IMR-90 (cell line): ENCODE measurements around the gene NARF. TPM values are rescaled to one million over a fixed set of nuclear protein-coding genes. Genes with fewer than 3 reads are reported as not detected.

ENCODE experiments used
- ATAC-seq: fragments of 200-7000 bp; cut with Tn5 transposase; 2 replicates; pipeline ENCODE4 v1.9.1; 2020; ENCODE audit warnings: low read depth, mild to moderate bottlenecking, moderate library complexity
- BruUV-seq: library from RNA; stranded (reverse); fragments of 400-500 nt; replicated peaks from 2 replicates; lab custom pipeline; 2021; lab: Mats Ljungman, UMichigan
- CTCF ChIA-PET: fragments of 300-600 bp; formaldehyde crosslinking; extraction: SDS; loops from one replicate; lab custom pipeline; 2021; ENCODE audit warnings: antibody characterized with exemption; lab: Yijun Ruan, JAX
- POLR2A ChIA-PET: fragments of 300-600 bp; sonication (Branson Sonifier 250); formaldehyde crosslinking; loops from one replicate; lab custom pipeline; 2022; ENCODE audit warnings: antibody characterized with exemption; ENCODE audit not compliant: unreplicated experiment; lab: Charles Lee
- DNase-seq: peaks from one replicate; pipeline ENCODE4 v3.0.0; 2013
- H2AFZ ChIP-seq: replicated peaks from 2 replicates; pipeline ENCODE3; 2013; ENCODE audit warnings: low read length, mild to moderate bottlenecking; ENCODE audit not compliant: poor library complexity
- H2AK5ac ChIP-seq: 2 replicates; pipeline ENCODE4 v1.6.1; 2013; ENCODE audit warnings: low read depth, low read length, inconsistent platforms
- H2AK9ac ChIP-seq: replicated peaks from 2 replicates; pipeline ENCODE3; 2013; ENCODE audit warnings: mild to moderate bottlenecking, low read depth, low read length, moderate library complexity; ENCODE audit not compliant: poor library complexity
- H2BK120ac ChIP-seq: 2 replicates; pipeline ENCODE4 v1.6.1; 2013; ENCODE audit warnings: low read depth, low read length, inconsistent platforms
- H2BK15ac ChIP-seq: 3 replicates; pipeline ENCODE4 v1.6.1; 2013; ENCODE audit warnings: low read depth, low read length, inconsistent platforms
- H2BK20ac ChIP-seq: 2 replicates; pipeline ENCODE4 v1.6.1; 2013; ENCODE audit warnings: low read depth, mild to moderate bottlenecking, inconsistent platforms, low read length, moderate library complexity
- H2BK5ac ChIP-seq: 2 replicates; pipeline ENCODE4 v1.6.1; 2013; ENCODE audit warnings: mild to moderate bottlenecking, low read depth, low read length, inconsistent platforms; ENCODE audit not compliant: poor library complexity, severe bottlenecking
- H3K14ac ChIP-seq: replicated peaks from 2 replicates; pipeline ENCODE4 v1.6.1; 2013; ENCODE audit warnings: low read depth, low read length, inconsistent platforms
- H3K18ac ChIP-seq: 2 replicates; pipeline ENCODE4 v1.6.1; 2013; ENCODE audit warnings: low read depth, low read length, control low read depth
- H3K23ac ChIP-seq: 2 replicates; pipeline ENCODE4 v1.6.1; 2013; ENCODE audit warnings: low read depth, low read length, inconsistent platforms
- H3K27ac ChIP-seq: 2 replicates; pipeline ENCODE4 v1.5.1; 2013; ENCODE audit warnings: mild to moderate bottlenecking, control low read depth, low read length; ENCODE audit not compliant: insufficient read depth
- H3K27me3 ChIP-seq: 2 replicates; pipeline ENCODE4 v1.6.1; 2013; ENCODE audit warnings: low read length; ENCODE audit not compliant: control insufficient read depth, insufficient read depth
- H3K36me3 ChIP-seq: 2 replicates; pipeline ENCODE4 v1.6.1; 2013; ENCODE audit warnings: low read length, mixed read lengths; ENCODE audit not compliant: control insufficient read depth, insufficient read depth
- H3K4ac ChIP-seq: 2 replicates; pipeline ENCODE4 v1.6.1; 2013; ENCODE audit warnings: low read depth, low read length, inconsistent platforms
- H3K4me1 ChIP-seq: 2 replicates; pipeline ENCODE4 v1.6.1; 2013; ENCODE audit warnings: low read length, mixed read lengths; ENCODE audit not compliant: control insufficient read depth, insufficient read depth
- H3K4me2 ChIP-seq: 2 replicates; pipeline ENCODE4 v1.6.1; 2013; ENCODE audit warnings: low read depth, mild to moderate bottlenecking, control low read depth, low read length, moderate library complexity
- H3K4me3 ChIP-seq: 2 replicates; pipeline ENCODE4 v1.5.1; 2013; ENCODE audit warnings: low read depth, mild to moderate bottlenecking, control low read depth, low read length, moderate library complexity; ENCODE audit not compliant: insufficient read depth
- H3K56ac ChIP-seq: 2 replicates; pipeline ENCODE4 v1.6.1; 2013; ENCODE audit warnings: low read length, inconsistent platforms; ENCODE audit not compliant: insufficient read depth; ENCODE audit errors: extremely low read depth
- H3K79me1 ChIP-seq, 2 experiments: 2 replicates each; pipeline ENCODE4 v1.6.1; 2013; ENCODE audit warnings: low read length in 2 of 2, inconsistent platforms in 1 of 2, low read depth in 1 of 2
- H3K9ac ChIP-seq: 2 replicates; pipeline ENCODE4 v1.6.1; 2013; ENCODE audit warnings: low read depth, low read length, control low read depth
- H3K9me1 ChIP-seq: 2 replicates; pipeline ENCODE4 v1.6.1; 2013; ENCODE audit warnings: low read length, inconsistent platforms; ENCODE audit not compliant: insufficient read depth
- H3K9me3 ChIP-seq: 2 replicates; pipeline ENCODE4 v1.6.1; 2013; ENCODE audit warnings: low read length; ENCODE audit not compliant: control insufficient read depth, insufficient read depth
- H4K20me1 ChIP-seq: 2 replicates; pipeline ENCODE4 v1.6.1; 2013; ENCODE audit warnings: low read length, inconsistent platforms; ENCODE audit not compliant: insufficient read depth
- H4K5ac ChIP-seq: 2 replicates; pipeline ENCODE4 v1.6.1; 2013; ENCODE audit warnings: mild to moderate bottlenecking, low read depth, low read length, control low read depth
- H4K8ac ChIP-seq, 2 experiments: 2 replicates each; pipeline ENCODE4 v1.6.1; 2013; ENCODE audit warnings: low read depth in 2 of 2, low read length in 2 of 2, control low read depth in 1 of 2, inconsistent platforms in 1 of 2
- H4K91ac ChIP-seq: 2 replicates; pipeline ENCODE4 v1.6.1; 2013; ENCODE audit warnings: low read depth, low read length, inconsistent platforms; ENCODE audit not compliant: insufficient read depth
- CEBPB ChIP-seq: IDR thresholded peaks from 2 replicates; pipeline ENCODE4 v1.6.1; 2012; ENCODE audit warnings: low read depth, low read length, improper control_type of control experiment
- CHD1 ChIP-seq: IDR thresholded peaks from 2 replicates; pipeline ENCODE4 v1.6.1; 2012; ENCODE audit warnings: low read depth, low read length, improper control_type of control experiment
- ELK1 ChIP-seq: fragments of 150-350 bp; IDR thresholded peaks from 2 replicates; pipeline ENCODE4 v1.6.1; 2016; ENCODE audit warnings: low read depth, mild to moderate bottlenecking, low read length, moderate library complexity, borderline replicate concordance
- MAFK ChIP-seq: IDR thresholded peaks from 2 replicates; pipeline ENCODE4 v1.6.1; 2012; ENCODE audit warnings: low read depth, low read length, improper control_type of control experiment
- MAZ ChIP-seq: IDR thresholded peaks from 2 replicates; pipeline ENCODE4 v1.6.1; 2012; ENCODE audit warnings: low read depth, mild to moderate bottlenecking, low read length, improper control_type of control experiment, moderate library complexity, borderline replicate concordance
- MXI1 ChIP-seq: IDR thresholded peaks from 2 replicates; pipeline ENCODE4 v1.6.1; 2012; ENCODE audit warnings: low read depth, mild to moderate bottlenecking, low read length, moderate library complexity, borderline replicate concordance
- POLR2A ChIP-seq: IDR thresholded peaks from 2 replicates; pipeline ENCODE4 v1.6.1; 2012; ENCODE audit warnings: mild to moderate bottlenecking, low read depth, low read length
- RAD21 ChIP-seq: IDR thresholded peaks from 2 replicates; pipeline ENCODE4 v1.6.1; 2012; ENCODE audit warnings: low read length, improper control_type of control experiment
- RCOR1 ChIP-seq: IDR thresholded peaks from 2 replicates; pipeline ENCODE4 v1.6.1; 2012; ENCODE audit warnings: mild to moderate bottlenecking, low read length, improper control_type of control experiment; ENCODE audit not compliant: insufficient replicate concordance
- RFX5 ChIP-seq: IDR thresholded peaks from 2 replicates; pipeline ENCODE4 v1.8.0; 2012; ENCODE audit warnings: low read depth, mild to moderate bottlenecking, low read length, moderate library complexity
- USF2 ChIP-seq: fragments of 150-350 bp; IDR thresholded peaks from 2 replicates; pipeline ENCODE4 v1.6.1; 2017; ENCODE audit warnings: mild to moderate bottlenecking, antibody characterized with exemption, low read length, low read depth
- WGBS, 2 experiments: methylation state at CpG; one replicate each; pipeline versions ENCODE4 v1.1.5 to v1.1.7; 2013; ENCODE audit warnings: missing lambda C conversion rate in 2 of 2; ENCODE audit not compliant: insufficient read length in 1 of 2; ENCODE audit errors: extremely low coverage in 2 of 2; 5-methylcytosine and 5-hydroxymethylcytosine counted together
- dilution Hi-C: fragments of 300-500 bp; cut with HindIII; formaldehyde crosslinking; loops from one replicate; pipeline ENCODE4 v1.14.3; 2018; ENCODE audit warnings: low sequenced_read_pairs; ENCODE audit not compliant: unreplicated experiment
- in situ Hi-C: fragments of 300-500 bp; cut with MboI; formaldehyde crosslinking; loops from 3 replicates; pipeline ENCODE4 v1.14.3; 2019; ENCODE audit warnings: low sequenced_read_pairs, inconsistent platforms, mixed read lengths
- intact Hi-C: fragments of 100-400 bp; cut with micrococcal nuclease; formaldehyde crosslinking; loops from 2 replicates; pipeline ENCODE4 v1.10.0; 2022
- polyA plus RNA-seq, 3 experiments: library from polyadenylated mRNA; depleted of rRNA; stranded (reverse); fragments of >200 nt; gene quantifications; 2 replicates each; pipeline ENCODE4 v1.2.3, GENCODE V29; 2012; ENCODE audit warnings: low replicate concordance in 1 of 3
- total RNA-seq: library from RNA; depleted of rRNA; stranded (reverse); fragments of >200 nt; gene quantifications from 2 replicates; pipeline ENCODE4 v1.2.3, GENCODE V29; 2012

The NARF gene
- total and polyA plus RNA-seq, 2 of the 4 experiments (the other 2 are of a cell fraction): 83.7 to 94.8 TPM

- DNase-seq: no peak
- Histone ChIP-seq H2AK5ac (no peak overlapping the region; the same call in 1 of the 2 replicates), H3K9me3 (no peaks in the 10 kb centered on the region), H4K91ac (no peak overlapping the region), H3K23ac (no peak overlapping the region), H3K4me3 (no peak overlapping the region), H3K56ac (no peak overlapping the region), H3K36me3 (peaks cover 25% of the 10 kb centered on the region), H4K20me1 (peaks cover 12% of the 10 kb centered on the region; the same call in 1 of the 2 replicates), H2BK20ac (no peak overlapping the region), H3K27me3 (no peaks in the 10 kb centered on the region), H2BK15ac (no peak overlapping the region), H3K9me1 (peaks cover 8% of the 10 kb centered on the region), H3K27ac (no peak overlapping the region), H3K14ac (no peak overlapping the region), H3K79me1 (peaks cover 0 to 5% of the 10 kb centered on the region in 2 experiments; a peak in 1 of 4 replicates), H2BK5ac (no peak overlapping the region), H2BK120ac (no peak overlapping the region), H3K4me1 (peaks cover 11% of the 10 kb centered on the region), H2AFZ (peak overlapping the region; percentile 60), H4K8ac (no peak overlapping the region), H3K4me2 (no peak overlapping the region), H3K9ac (no peak overlapping the region), H4K5ac (no peak overlapping the region), H3K4ac (no peak overlapping the region), H2AK9ac (peak overlapping the region; percentile 9), H3K18ac (no peak overlapping the region)
- dilution Hi-C loops: no loop called here
- no TSS peak for BruUV-seq
- 95% methylated on average over 16 of the region's 25 CpGs; no CpG with 5 or more reads in 1 of the 2 experiments for WGBS, 2 experiments
- no peak for ATAC-seq
- ChIA-PET CTCF (no interaction called here), POLR2A (no interaction called here)
- in situ Hi-C loops: no loop called here
- TF ChIP-seq USF2 (no peak), RAD21 (no peak), ELK1 (no peak), RFX5 (no peak), MAFK (no peak), RCOR1 (no peak), MAZ (no peak), CHD1 (no peak), MXI1 (no peak), POLR2A (no peak), CEBPB (no peak)
- intact Hi-C loops: loop anchor here (5.0 kb wide), 1 partner anchor 62 kb away; no protein-coding TSS in a partner anchor
Observed at GRCh38 chr17:82490512-82491195, 32.1 kb downstream of the NARF start.
